GM18519 (cell line): Measurements from ENCODE around the gene MAP4K4.

Source experiments
- ATAC-seq: cut with Tn5 transposase; IDR thresholded peaks from one replicate; pipeline ENCODE4 v1.9.1; 2021; ENCODE audit warnings: mild to moderate bottlenecking, moderate library complexity; ENCODE audit not compliant: unreplicated experiment, low FRiP score

Gene MAP4K4

GRCh38 chr2:101697124-101698013 lies at the start of gene MAP4K4:
Gene MAP4K4 (plus strand): TSS chr2:101697707. CDS start chr2:101698081, 374 bp downstream.
- no peak for ATAC-seq

GRCh38 chr2:101653469-101653868 lies 44.0 kb upstream of the MAP4K4 start:
- no peak for ATAC-seq

- ATAC-seq = no peak
Measured at GRCh38 chr2:101655702-101656422, 41.6 kb upstream of the MAP4K4 start.

GRCh38 chr2:101657787-101658186 lies 39.7 kb upstream of the MAP4K4 start:
- ATAC-seq = no peak

- ATAC-seq = no peak
Measured at GRCh38 chr2:101658387-101658786, 39.1 kb upstream of the MAP4K4 start.

GRCh38 chr2:101665312-101665711 lies 32.2 kb upstream of the MAP4K4 start:
- ATAC-seq = no peak

GRCh38 chr2:101667823-101668222 lies 29.7 kb upstream of the MAP4K4 start:
- ATAC-seq = no peak

- no peak for ATAC-seq
Measured at GRCh38 chr2:101672047-101672446, 25.5 kb upstream of the MAP4K4 start.

- no peak for ATAC-seq
Measured at GRCh38 chr2:101673920-101674319, 23.6 kb upstream of the MAP4K4 start.

- ATAC-seq = no peak
Measured at GRCh38 chr2:101675512-101675911, 22.0 kb upstream of the MAP4K4 start.

GRCh38 chr2:101676674-101677073 lies 20.8 kb upstream of the MAP4K4 start:
- ATAC-seq = no peak

GRCh38 chr2:101677658-101678057 lies 19.8 kb upstream of the MAP4K4 start:
- ATAC-seq = no peak

- ATAC-seq = no peak
Measured at GRCh38 chr2:101678379-101678778, 19.1 kb upstream of the MAP4K4 start.

GRCh38 chr2:101679037-101679726 lies 18.3 kb upstream of the MAP4K4 start:
- no peak for ATAC-seq

GRCh38 chr2:101679801-101680487 lies 17.6 kb upstream of the MAP4K4 start:
- ATAC-seq = no peak

- ATAC-seq = no peak
Measured at GRCh38 chr2:101682311-101682710, 15.2 kb upstream of the MAP4K4 start.

- no peak for ATAC-seq
Measured at GRCh38 chr2:101684313-101684712, 13.2 kb upstream of the MAP4K4 start.

GRCh38 chr2:101688261-101688660 lies 9.2 kb upstream of the MAP4K4 start:
- ATAC-seq = no peak

- ATAC-seq = no peak
Measured at GRCh38 chr2:101689114-101689825, 8.2 kb upstream of the MAP4K4 start.
